Muscle layer of duodenum (tissue), 2 donors: ENCODE measurements around the gene KLHL25.
"Not testable (repeated sequence)": the region's sequence is repeated elsewhere in the genome, so short reads cannot be mapped to it uniquely, and the experiment has no call there.

Source experiments
- H3K27ac ChIP-seq: one replicate; pipeline ENCODE4 v1.7.0; 2013; ENCODE audit warnings: mild to moderate bottlenecking, low read length
- H3K27me3 ChIP-seq: one replicate; pipeline ENCODE4 v1.7.0; 2013; ENCODE audit warnings: low read depth, mild to moderate bottlenecking, control low read depth, low read length
- H3K36me3 ChIP-seq, 2 donors: one replicate each; pipeline ENCODE4 v1.7.0; 2013; ENCODE audit warnings: low read length in 2 of 2, control low read depth in 1 of 2, mild to moderate bottlenecking in 1 of 2; ENCODE audit not compliant: insufficient read depth in 2 of 2, control insufficient read depth in 1 of 2
- H3K4me1 ChIP-seq, 2 donors: one replicate each; pipeline ENCODE4 v1.7.0; 2013; ENCODE audit warnings: low read length in 2 of 2, mild to moderate bottlenecking in 2 of 2, control low read depth in 1 of 2, moderate library complexity in 1 of 2; ENCODE audit not compliant: insufficient read depth in 2 of 2, control insufficient read depth in 1 of 2
- H3K4me3 ChIP-seq, 2 donors: one replicate each; pipeline ENCODE4 v1.7.0; 2013; ENCODE audit warnings: low read length in 2 of 2, low read depth in 1 of 2, mild to moderate bottlenecking in 1 of 2
- H3K9me3 ChIP-seq, 2 donors: one replicate each; pipeline ENCODE4 v1.7.0; 2013; ENCODE audit warnings: low read length in 2 of 2, control low read depth in 1 of 2, mild to moderate bottlenecking in 1 of 2; ENCODE audit not compliant: control insufficient read depth in 1 of 2
- donor health status: healthy.

The KLHL25 gene

DNA sequence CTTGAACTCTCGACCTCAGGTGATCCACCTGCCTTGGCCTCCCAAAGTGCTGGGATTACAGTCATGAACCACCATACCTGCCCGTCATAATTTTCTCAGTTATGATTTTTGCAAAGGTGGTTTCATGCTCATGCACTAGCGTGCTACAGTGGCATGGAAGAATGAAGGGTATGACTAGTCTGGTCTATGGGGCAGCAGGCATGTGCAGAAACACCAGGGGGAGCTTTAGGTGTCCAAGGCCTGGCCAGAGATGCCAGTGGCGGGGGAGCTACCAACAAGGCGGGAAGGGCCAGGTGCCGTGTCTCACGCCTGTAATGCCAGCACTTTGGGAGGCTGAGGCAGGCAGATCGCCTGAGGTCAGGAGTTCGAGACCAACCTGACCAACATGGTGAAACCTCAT, 7.9 kb upstream of the KLHL25 start:
- not testable (repeated sequence) for H3K36me3 ChIP-seq, H3K4me3 ChIP-seq, H3K27me3 ChIP-seq, H3K9me3 ChIP-seq, H3K27ac ChIP-seq
- peaks cover 0 to 13% of the 10 kb centered on the region in 2 donors for H3K4me1 ChIP-seq

DNA sequence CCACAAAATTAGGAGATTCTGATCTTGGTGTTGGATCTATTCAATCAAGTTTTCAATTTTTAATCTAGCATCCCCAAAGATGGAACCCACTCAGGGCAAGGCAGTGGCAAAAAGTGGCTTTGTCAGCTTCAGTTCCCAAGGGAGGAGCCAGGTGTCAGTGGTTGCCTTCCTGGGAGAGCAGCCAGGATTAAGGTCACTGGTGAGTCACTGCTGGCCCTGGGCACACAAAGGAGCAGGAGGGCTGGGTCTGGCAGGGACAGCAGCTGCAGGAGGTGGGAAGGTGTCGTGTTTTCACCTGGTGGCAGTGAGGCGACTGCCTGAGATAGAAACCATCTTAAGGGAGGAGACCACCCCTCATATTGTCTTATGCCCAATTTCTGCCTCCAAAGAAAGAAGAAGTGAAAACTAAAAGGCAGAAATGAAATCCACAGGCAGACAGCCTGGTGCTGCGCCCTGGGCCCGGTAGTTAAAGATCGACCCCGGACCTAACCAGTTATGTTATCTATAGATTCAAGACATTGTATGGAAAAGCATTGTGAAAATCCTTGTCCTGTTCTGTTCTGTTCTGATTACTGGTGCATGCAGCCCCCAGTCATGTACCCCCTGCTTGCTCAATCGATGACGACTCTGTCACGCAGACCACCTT, 5.9 kb upstream of the KLHL25 start:
- Histone ChIP-seq H3K36me3 (no peaks in the 10 kb centered on the region), H3K4me1 (peaks cover 0 to 14% of the 10 kb centered on the region in 2 donors), H3K27ac (no peak overlapping the region)

DNA sequence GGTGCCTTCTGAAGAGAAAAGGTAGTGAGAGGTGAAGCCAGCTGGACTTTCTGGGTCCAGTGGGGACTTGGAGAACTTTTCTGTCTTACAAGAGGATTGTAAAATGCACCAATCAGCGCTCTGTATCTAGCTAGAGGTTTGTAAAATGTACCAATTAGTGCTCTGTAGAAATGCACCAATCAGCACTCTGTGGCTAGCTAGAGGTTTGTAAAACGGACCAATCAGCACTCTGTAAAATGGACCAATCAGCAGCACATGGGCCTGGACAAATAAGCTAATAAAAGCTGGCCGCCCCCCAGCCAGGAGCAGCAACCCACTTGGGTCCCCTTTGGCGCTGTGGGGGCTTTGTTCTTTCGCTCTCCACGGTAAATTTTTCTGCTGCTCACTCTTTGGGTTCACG, 1.6 kb upstream of the KLHL25 start:
- not testable (repeated sequence) for H3K36me3 ChIP-seq, H3K9me3 ChIP-seq, H3K27me3 ChIP-seq, H3K4me3 ChIP-seq, H3K27ac ChIP-seq
- peaks cover 12 to 25% of the 10 kb centered on the region in 2 donors for H3K4me1 ChIP-seq

More for the DNA sequence above, 5.9 kb upstream of the KLHL25 start:
- Histone ChIP-seq H3K27me3 (no peaks in the 10 kb centered on the region), H3K4me3 (no peak overlapping the region), H3K9me3 (no peaks in the 10 kb centered on the region)

DNA sequence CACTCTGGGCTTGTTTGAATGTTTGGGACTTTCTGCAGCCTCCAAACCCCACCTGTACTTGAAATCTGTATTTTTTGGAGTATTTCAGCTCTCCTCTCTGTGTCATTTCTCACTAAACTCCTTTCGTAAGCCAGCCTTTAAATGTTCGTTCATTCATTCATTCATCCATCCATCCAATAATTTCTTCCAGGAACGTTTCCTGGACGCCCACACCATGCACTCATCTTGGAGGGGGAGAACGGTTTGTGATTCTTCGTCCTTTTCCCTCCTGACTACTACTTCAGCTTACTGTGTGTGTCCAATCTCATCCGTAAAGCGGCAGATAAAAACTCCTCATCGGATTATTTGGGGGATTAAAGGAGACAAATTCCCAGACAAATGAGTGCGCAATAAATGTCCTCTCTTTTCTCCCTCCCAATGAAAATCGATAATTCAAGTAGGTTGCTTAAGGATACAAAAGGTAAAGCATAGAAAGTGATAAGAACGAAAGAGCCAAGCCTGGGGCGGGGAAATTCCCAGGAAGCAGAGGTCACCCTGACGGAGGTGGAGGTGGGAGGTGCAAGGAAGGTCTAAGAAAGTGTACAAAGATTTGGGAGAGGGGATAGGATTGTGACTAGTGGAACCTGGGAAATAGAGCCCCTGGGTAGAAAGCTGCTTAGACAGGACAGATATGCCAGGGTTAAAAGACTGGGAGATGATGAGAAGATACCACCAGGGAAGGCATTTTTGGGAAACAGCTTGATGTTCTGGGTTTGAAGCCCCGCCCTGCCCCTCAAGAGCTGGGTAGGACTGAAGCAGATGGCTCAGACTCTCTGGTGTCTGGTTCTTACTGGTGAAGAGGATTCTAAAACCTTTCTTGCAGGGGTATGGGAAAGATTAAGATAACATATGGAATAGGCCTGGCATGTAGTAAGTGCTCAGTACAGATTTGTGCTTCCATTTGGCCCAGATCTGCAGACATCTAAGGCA, 896 bp upstream of the KLHL25 start:
- Histone ChIP-seq H3K27me3 (no peaks in the 10 kb centered on the region), H3K4me3 (peak overlapping the region; percentile 69 to 89), H3K9me3 (no peaks in the 10 kb centered on the region), H3K27ac (peak overlapping the region; percentile 82), H3K4me1 (peaks cover 12 to 24% of the 10 kb centered on the region in 2 donors), H3K36me3 (no peaks in the 10 kb centered on the region)

DNA sequence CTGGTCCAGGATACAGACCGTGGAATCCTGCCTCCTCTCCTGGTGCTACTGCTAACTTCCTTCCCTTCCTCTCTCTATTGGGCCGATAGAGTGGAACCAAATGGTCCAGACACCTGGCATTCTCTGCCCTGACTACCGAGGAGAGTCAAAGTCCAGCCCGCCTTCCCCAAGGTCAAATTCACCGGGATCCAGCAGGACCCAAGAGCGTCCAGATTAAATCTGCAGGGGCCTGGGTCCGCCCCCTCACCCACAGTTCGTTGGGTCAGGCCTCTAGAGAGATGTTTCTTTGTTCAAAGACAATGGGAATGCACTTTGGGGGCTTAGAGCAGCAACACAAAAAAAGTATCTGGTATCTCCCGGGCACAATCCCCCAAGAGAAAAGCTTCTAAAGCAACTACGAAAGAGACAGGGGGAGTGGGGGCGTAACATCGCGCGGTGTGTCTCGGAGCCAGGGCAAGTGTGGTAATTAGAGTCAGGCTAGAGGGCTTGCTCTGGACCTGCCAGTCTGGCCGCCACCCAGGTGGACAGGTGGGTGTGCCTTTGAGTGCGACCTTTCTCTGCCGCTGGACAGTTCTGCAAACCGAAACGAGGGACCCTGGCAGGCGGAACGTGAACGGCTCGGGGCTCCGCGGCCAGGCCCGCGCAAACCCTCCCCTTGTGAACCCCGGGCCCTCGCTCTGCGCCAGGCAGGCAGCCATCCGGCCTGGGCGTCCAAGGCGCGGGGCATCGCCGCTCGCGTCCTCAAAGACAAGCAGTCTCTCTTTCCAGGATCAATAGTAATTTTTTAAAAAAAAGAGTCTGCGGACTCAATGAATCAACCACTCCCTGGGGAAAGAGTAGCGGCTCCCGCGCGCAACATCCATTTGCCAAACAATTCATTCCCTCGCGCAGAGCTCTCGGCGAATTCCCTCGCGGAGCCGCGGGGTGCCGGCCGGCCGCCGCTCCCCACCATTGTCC, 806 bp downstream of the KLHL25 start:
- H3K9me3 ChIP-seq: no peaks in the 10 kb centered on the region
- peaks cover 12 to 22% of the 10 kb centered on the region in 2 donors for H3K4me1 ChIP-seq
- H3K36me3 ChIP-seq: no peaks in the 10 kb centered on the region
- peak overlapping the region; percentile 47 for H3K27ac ChIP-seq
- no peaks in the 10 kb centered on the region for H3K27me3 ChIP-seq
- H3K4me3 ChIP-seq: peak overlapping the region; percentile 61 to 89

DNA sequence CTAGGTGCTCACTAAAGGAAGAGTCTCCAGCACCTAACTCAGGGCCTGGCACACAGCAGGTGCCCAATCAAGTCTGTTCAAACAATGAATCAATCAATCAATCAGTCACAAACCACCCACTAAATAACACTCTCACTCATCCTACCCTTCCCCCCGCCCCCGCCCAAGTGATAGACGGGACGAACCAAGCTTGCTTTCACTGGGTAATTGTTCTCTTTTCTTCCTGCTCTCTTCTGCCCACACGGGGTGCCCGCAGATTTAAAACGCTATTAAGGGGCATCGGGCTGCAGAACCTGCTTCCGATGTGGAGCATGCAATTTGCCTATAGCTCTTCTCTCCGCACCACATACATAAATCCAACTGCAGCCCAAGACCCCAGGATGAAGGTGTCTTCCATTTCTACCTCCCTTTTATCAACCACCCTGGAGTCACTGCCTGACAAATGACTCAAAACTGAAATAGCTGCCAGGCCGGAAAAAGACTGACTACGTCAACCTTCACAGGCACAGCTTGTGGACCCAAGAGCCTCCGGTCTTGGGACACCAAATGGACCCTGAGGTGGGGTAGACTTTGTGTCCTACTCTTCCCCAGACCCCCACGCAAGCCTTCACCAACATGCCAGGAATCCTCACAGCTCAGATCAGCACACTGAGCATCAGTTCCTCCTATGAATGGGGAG, 1.7 kb downstream of the KLHL25 start:
- Histone ChIP-seq H3K4me3 (peak overlapping the region; percentile 61 to 89), H3K27me3 (no peaks in the 10 kb centered on the region), H3K36me3 (no peaks in the 10 kb centered on the region), H3K27ac (peak overlapping the region; percentile 47), H3K9me3 (no peaks in the 10 kb centered on the region), H3K4me1 (peaks cover 12 to 22% of the 10 kb centered on the region in 2 donors)

DNA sequence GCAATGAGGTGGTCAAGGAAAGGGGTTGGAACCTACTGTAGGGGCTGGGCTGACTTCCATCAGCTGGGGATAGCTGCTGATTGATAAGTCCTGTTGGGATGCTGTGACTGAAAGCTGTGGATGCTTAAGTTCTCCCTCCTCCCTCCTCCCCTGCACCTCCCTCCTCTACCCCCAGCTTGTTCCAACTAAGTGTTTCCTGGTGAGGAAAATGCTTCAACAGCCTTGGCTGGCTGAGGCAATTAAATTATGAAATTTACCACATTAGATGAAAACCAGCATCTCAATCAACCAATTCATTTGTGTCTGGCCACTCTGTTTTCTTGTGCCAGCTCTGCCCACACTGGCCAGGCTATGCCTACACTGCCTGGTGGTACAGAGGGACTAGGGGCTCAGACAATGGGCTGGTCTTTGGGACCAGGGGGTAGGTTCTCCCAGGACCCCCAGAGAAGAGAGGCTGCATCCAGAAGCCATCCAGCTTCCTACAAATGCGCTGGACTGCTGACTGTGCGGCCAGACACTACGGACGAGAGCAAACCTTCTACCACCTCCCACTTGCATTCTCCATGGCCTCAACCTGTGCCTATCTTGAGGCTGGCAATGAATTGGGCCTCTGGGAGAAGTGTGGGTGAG, 2.5 kb downstream of the KLHL25 start:
- no peaks in the 10 kb centered on the region for H3K36me3 ChIP-seq
- peaks cover 12 to 22% of the 10 kb centered on the region in 2 donors for H3K4me1 ChIP-seq
- no peaks in the 10 kb centered on the region for H3K9me3 ChIP-seq
- H3K27ac ChIP-seq: no peak overlapping the region
- H3K4me3 ChIP-seq: no peak overlapping the region
- no peaks in the 10 kb centered on the region for H3K27me3 ChIP-seq

DNA sequence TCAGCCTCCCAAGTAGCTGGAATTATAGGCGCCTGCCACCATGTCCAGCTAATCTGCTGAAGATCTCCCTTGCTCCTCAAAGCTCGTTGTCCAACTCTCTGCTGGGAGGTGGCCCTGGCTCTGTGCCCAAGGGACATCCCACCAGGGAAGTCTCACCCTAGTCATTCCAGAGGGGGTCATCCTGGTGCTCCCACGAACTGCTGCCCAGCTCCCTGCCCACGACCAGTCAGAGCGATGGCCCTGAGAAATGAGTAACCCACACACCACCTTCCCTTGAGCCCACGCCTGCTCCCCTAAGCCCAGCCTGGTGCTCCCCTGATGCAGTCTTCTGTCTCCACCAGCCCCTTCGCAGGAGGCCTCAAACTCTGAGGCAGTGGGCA, 5.2 kb downstream of the KLHL25 start:
- Histone ChIP-seq H3K36me3 (no peaks in the 10 kb centered on the region), H3K4me3 (no peak overlapping the region), H3K9me3 (no peaks in the 10 kb centered on the region), H3K27ac (no peak overlapping the region), H3K27me3 (no peaks in the 10 kb centered on the region), H3K4me1 (peaks cover 21 to 31% of the 10 kb centered on the region in 2 donors)

DNA sequence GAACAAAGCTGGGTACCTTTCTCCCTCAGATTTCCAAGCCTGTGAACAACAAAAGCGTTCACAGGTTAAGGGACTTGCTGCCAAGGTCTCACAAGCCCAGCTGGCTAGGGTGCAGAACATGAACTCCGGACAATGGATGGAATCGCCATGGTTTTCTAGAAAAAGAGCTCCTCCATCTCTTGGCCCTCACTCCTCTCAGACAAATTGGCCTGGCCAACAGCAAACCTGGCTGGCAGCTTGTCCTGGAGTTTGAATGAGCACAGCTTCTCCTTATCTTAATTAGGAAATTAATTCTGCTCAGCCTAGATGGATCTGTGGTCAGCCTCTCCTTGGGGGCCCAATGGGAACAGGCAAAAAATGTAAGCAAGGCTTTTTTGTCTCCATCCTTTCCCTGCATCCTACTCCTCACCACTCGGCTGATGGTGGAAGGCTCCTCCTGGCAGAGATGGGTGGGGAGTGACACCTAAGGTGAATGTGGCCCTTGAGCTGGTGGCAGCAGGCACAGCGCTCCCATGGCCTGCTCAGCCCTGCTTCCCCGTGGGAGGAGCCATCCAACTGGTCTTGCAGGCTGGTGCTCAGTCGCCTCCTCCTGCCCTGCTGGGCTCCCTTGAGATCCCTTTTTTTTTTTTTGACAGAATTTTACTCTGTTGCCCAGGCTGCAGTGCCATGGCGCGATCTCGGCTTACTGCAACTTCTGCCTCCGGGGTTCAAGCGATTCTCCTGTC, 5.8 kb downstream of the KLHL25 start:
- Histone ChIP-seq H3K4me3 (no peak overlapping the region), H3K36me3 (no peaks in the 10 kb centered on the region), H3K9me3 (no peaks in the 10 kb centered on the region), H3K4me1 (peaks cover 21 to 31% of the 10 kb centered on the region in 2 donors), H3K27me3 (no peaks in the 10 kb centered on the region), H3K27ac (no peak overlapping the region)

DNA sequence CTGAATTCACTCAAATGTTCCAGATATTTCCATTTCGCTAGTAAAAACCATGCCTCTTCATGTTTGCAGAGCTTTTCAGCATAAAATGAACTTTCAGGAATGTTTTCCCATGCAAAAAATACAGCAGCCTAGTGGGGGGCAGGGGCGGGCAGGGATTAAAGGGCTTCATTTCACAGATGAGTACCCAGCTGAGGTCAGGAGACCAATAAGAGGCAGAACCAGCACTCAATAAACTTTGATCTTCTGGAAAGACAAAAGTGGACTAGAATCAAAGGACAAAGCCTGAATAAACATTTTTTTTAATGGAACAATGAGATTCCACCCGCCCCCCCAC, 8.0 kb downstream of the KLHL25 start:
- Histone ChIP-seq H3K9me3 (no peaks in the 10 kb centered on the region), H3K4me3 (no peak overlapping the region), H3K36me3 (no peaks in the 10 kb centered on the region), H3K4me1 (peaks cover 9 to 15% of the 10 kb centered on the region in 2 donors), H3K27me3 (no peaks in the 10 kb centered on the region), H3K27ac (no peak overlapping the region)
